ENCODE data around the gene TRAM2.

- TF ChIP-seq CTCF (IDR thresholded peaks at IDR 0.05) (no peak), POLR2A (IDR thresholded peaks at IDR 0.05) (no peak)
Measured at GRCh38 chr6:52526634-52527033, 50.2 kb downstream of the TRAM2 start.
